ENCODE results near the gene HTT-AS. TPM values are rescaled to one million over a fixed set of nuclear protein-coding genes. Genes with fewer than 3 reads are reported as not detected.

Gene HTT-AS
- polyA plus RNA-seq, 1 donor from 2014 or later: not detected

DNA sequence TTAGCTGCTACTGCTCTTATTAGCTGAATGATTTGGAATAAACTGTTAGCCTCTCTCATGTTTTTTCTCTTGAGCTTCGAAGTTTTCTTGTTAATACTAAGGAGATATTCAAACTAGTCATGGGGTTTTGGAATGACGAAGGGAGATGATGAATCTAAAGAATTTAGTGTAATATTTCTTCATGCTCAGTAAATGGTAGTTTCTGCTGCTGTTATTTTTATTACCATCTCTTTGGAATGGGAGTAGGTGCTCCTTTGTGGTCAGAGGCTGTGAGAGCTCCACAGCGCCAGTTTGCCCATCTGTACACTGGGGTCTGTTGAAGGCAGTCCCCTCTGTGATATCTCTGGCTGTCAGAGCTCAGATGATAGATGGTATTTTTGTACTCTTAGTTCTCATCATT, 33.9 kb upstream of the HTT-AS start:
- H2AFZ ChIP-seq (ENCODE audit: low read depth, low read length): no peak overlapping the region
- no peaks in the 10 kb centered on the region for H3K27me3 ChIP-seq (ENCODE audit: insufficient read depth, low read depth, low read length)
- peaks cover 4% of the 10 kb centered on the region for H3K36me3 ChIP-seq (ENCODE audit: insufficient read depth, low read length)
- H3K9me2 ChIP-seq (ENCODE audit: insufficient read depth, low read length): no peaks in the 10 kb centered on the region
- H4K20me1 ChIP-seq (ENCODE audit: insufficient read depth): no peaks in the 10 kb centered on the region
- no peaks in the 10 kb centered on the region for H3K9me3 ChIP-seq (ENCODE audit: low read length)
- H3F3A ChIP-seq (ENCODE audit: insufficient read depth, low read length, poor library complexity, severe bottlenecking): no peaks in the 10 kb centered on the region
- no peaks in the 10 kb centered on the region for H3K79me2 ChIP-seq (replicated peaks; ENCODE audit: insufficient read depth, low read length)
- H3K27ac ChIP-seq (ENCODE audit: low read length): no peak overlapping the region
- H3K4me3 ChIP-seq (ENCODE audit: low read length): no peak overlapping the region
- H3K9ac ChIP-seq (ENCODE audit: low read length): no peak overlapping the region
- no peak overlapping the region for H3K4me2 ChIP-seq (ENCODE audit: low read length)
- no peak for TF ChIP-seq EP300 (conservative IDR thresholded peaks at IDR 0.05; ENCODE audit: poor library complexity, severe bottlenecking)
- TF ChIP-seq, protein P1, sequence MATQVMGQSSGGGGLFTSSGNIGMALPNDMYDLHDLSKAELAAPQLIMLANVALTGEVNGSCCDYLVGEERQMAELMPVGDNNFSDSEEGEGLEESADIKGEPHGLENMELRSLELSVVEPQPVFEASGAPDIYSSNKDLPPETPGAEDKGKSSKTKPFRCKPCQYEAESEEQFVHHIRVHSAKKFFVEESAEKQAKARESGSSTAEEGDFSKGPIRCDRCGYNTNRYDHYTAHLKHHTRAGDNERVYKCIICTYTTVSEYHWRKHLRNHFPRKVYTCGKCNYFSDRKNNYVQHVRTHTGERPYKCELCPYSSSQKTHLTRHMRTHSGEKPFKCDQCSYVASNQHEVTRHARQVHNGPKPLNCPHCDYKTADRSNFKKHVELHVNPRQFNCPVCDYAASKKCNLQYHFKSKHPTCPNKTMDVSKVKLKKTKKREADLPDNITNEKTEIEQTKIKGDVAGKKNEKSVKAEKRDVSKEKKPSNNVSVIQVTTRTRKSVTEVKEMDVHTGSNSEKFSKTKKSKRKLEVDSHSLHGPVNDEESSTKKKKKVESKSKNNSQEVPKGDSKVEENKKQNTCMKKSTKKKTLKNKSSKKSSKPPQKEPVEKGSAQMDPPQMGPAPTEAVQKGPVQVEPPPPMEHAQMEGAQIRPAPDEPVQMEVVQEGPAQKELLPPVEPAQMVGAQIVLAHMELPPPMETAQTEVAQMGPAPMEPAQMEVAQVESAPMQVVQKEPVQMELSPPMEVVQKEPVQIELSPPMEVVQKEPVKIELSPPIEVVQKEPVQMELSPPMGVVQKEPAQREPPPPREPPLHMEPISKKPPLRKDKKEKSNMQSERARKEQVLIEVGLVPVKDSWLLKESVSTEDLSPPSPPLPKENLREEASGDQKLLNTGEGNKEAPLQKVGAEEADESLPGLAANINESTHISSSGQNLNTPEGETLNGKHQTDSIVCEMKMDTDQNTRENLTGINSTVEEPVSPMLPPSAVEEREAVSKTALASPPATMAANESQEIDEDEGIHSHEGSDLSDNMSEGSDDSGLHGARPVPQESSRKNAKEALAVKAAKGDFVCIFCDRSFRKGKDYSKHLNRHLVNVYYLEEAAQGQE (IDR thresholded peaks at IDR 0.05; ENCODE audit: borderline replicate concordance): no peak
- TF ChIP-seq EZH2 (IDR thresholded peaks at IDR 0.05; ENCODE audit: borderline replicate concordance, insufficient read depth, low read length, poor library complexity, severe bottlenecking): no peak
- no peak for TF ChIP-seq RAD21 (conservative IDR thresholded peaks at IDR 0.05)
- no peak for TF ChIP-seq MXI1 (conservative IDR thresholded peaks at IDR 0.05; ENCODE audit: poor library complexity, severe bottlenecking)
- no peak for TF ChIP-seq TAF1 (IDR thresholded peaks at IDR 0.05; ENCODE audit: low read depth)
- TF ChIP-seq, protein P2, sequence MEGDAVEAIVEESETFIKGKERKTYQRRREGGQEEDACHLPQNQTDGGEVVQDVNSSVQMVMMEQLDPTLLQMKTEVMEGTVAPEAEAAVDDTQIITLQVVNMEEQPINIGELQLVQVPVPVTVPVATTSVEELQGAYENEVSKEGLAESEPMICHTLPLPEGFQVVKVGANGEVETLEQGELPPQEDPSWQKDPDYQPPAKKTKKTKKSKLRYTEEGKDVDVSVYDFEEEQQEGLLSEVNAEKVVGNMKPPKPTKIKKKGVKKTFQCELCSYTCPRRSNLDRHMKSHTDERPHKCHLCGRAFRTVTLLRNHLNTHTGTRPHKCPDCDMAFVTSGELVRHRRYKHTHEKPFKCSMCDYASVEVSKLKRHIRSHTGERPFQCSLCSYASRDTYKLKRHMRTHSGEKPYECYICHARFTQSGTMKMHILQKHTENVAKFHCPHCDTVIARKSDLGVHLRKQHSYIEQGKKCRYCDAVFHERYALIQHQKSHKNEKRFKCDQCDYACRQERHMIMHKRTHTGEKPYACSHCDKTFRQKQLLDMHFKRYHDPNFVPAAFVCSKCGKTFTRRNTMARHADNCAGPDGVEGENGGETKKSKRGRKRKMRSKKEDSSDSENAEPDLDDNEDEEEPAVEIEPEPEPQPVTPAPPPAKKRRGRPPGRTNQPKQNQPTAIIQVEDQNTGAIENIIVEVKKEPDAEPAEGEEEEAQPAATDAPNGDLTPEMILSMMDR (IDR thresholded peaks at IDR 0.05; ENCODE audit: poor library complexity, severe bottlenecking): no peak
- TF ChIP-seq POLR2AphosphoS5 (IDR thresholded peaks at IDR 0.05): no peak
- no peak for TF ChIP-seq SMC3 (conservative IDR thresholded peaks at IDR 0.05; ENCODE audit: poor library complexity)

DNA sequence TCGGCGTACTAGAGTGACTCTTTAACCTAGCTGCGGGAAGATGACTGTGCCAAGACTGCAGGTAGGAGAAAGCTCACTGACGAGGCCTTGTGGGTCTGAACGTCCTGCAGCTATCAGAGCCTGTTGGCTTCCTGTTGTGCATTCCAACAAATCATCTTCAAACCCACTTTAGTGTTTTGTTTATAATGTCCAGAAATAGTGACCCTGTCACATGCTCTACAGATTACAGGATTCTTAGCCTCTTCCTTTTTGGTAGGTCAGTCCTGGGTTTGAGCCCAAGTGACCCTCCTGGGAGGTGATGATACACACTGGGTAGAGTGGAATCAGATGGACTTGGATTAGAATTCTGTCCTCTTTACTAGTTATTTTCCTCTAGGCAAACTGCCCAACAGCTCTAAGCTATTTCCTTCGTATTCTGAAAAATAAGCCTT, 33.4 kb upstream of the HTT-AS start:
- no peaks in the 10 kb centered on the region for H3K79me2 ChIP-seq (replicated peaks; ENCODE audit: insufficient read depth, low read length)
- H3K9me3 ChIP-seq (ENCODE audit: low read length): no peaks in the 10 kb centered on the region
- no peak overlapping the region for H3K4me2 ChIP-seq (ENCODE audit: low read length)
- H3K27me3 ChIP-seq (ENCODE audit: insufficient read depth, low read depth, low read length): no peaks in the 10 kb centered on the region
- no peaks in the 10 kb centered on the region for H3K9me2 ChIP-seq (ENCODE audit: insufficient read depth, low read length)
- H4K20me1 ChIP-seq (ENCODE audit: insufficient read depth): no peaks in the 10 kb centered on the region
- peaks cover 4% of the 10 kb centered on the region for H3K36me3 ChIP-seq (ENCODE audit: insufficient read depth, low read length)
- H3K4me3 ChIP-seq (ENCODE audit: low read length): no peak overlapping the region
- no peak overlapping the region for H2AFZ ChIP-seq (ENCODE audit: low read depth, low read length)
- TF ChIP-seq SMC3 (conservative IDR thresholded peaks at IDR 0.05; ENCODE audit: poor library complexity) (no peak), MXI1 (conservative IDR thresholded peaks at IDR 0.05; ENCODE audit: poor library complexity, severe bottlenecking) (no peak), RAD21 (conservative IDR thresholded peaks at IDR 0.05) (no peak), EP300 (conservative IDR thresholded peaks at IDR 0.05; ENCODE audit: poor library complexity, severe bottlenecking) (no peak), TAF1 (IDR thresholded peaks at IDR 0.05; ENCODE audit: low read depth) (no peak), POLR2AphosphoS5 (IDR thresholded peaks at IDR 0.05) (no peak), EZH2 (IDR thresholded peaks at IDR 0.05; ENCODE audit: borderline replicate concordance, insufficient read depth, low read length, poor library complexity, severe bottlenecking) (no peak)
- TF ChIP-seq, protein P2 (IDR thresholded peaks at IDR 0.05; ENCODE audit: poor library complexity, severe bottlenecking): no peak
- TF ChIP-seq, protein P1 (IDR thresholded peaks at IDR 0.05; ENCODE audit: borderline replicate concordance): no peak
- H3K9ac ChIP-seq (ENCODE audit: low read length): no peak overlapping the region
- H3K27ac ChIP-seq (ENCODE audit: low read length): no peak overlapping the region
- no peaks in the 10 kb centered on the region for H3F3A ChIP-seq (ENCODE audit: insufficient read depth, low read length, poor library complexity, severe bottlenecking)

Measured in neural cell (in vitro differentiated cells).